ENCODE data around the gene TSKS. TPM values are rescaled to one million over a fixed set of nuclear protein-coding genes. Genes with fewer than 3 reads are reported as not detected.

Gene TSKS
- total RNA-seq, 4 donors from 2014 or later: 0.73 to 4.2 TPM; not detected in 2

DNA sequence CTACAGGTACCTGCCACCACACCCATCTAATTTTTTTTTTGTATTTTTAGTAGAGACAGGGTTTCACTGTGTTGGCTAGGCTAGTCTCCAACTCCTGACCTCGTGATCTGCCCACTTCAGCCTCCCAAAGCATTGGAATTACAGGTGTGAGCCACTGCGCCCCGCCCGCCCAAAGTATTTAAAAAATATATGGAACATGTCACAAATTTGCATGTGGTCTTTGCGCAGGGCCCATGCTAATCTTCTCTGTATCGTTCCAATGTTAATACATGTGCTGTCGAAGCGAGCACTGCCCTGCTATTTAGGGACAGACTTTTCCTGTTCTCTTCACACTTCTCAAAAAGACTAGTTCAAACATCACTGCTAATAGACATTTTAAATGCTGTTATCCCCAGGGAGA, 1.2 kb upstream of the TSKS start:
- no peak for ATAC-seq
- H3K4me3 ChIP-seq: no peak overlapping the region
- H3K9me3 ChIP-seq: no peaks in the 10 kb centered on the region
- no peak for TF ChIP-seq POLR2A (IDR thresholded peaks at IDR 0.05)
- TF ChIP-seq, protein P1, sequence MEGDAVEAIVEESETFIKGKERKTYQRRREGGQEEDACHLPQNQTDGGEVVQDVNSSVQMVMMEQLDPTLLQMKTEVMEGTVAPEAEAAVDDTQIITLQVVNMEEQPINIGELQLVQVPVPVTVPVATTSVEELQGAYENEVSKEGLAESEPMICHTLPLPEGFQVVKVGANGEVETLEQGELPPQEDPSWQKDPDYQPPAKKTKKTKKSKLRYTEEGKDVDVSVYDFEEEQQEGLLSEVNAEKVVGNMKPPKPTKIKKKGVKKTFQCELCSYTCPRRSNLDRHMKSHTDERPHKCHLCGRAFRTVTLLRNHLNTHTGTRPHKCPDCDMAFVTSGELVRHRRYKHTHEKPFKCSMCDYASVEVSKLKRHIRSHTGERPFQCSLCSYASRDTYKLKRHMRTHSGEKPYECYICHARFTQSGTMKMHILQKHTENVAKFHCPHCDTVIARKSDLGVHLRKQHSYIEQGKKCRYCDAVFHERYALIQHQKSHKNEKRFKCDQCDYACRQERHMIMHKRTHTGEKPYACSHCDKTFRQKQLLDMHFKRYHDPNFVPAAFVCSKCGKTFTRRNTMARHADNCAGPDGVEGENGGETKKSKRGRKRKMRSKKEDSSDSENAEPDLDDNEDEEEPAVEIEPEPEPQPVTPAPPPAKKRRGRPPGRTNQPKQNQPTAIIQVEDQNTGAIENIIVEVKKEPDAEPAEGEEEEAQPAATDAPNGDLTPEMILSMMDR (IDR thresholded peaks at IDR 0.05): no peak
- TF ChIP-seq EP300 (IDR thresholded peaks at IDR 0.05): no peak
- TF ChIP-seq POLR2AphosphoS5 (IDR thresholded peaks at IDR 0.05): no peak
- peaks cover 3 to 35% (median 20%) of the 10 kb centered on the region in 3 donors for H3K4me1 ChIP-seq
- H3K36me3 ChIP-seq: no peaks in the 10 kb centered on the region
- peak overlapping the region in 3 of 4 donors; percentile 51 to 88 (median 87) for H3K27ac ChIP-seq
- H3K27me3 ChIP-seq: no peaks in the 10 kb centered on the region
- WGBS, 2 donors (ENCODE audit: low coverage in 1 of 2): 93% methylated on average over 8 of the region's 8 CpGs; no CpG with 5 or more reads in 1 of the 2 donors

DNA sequence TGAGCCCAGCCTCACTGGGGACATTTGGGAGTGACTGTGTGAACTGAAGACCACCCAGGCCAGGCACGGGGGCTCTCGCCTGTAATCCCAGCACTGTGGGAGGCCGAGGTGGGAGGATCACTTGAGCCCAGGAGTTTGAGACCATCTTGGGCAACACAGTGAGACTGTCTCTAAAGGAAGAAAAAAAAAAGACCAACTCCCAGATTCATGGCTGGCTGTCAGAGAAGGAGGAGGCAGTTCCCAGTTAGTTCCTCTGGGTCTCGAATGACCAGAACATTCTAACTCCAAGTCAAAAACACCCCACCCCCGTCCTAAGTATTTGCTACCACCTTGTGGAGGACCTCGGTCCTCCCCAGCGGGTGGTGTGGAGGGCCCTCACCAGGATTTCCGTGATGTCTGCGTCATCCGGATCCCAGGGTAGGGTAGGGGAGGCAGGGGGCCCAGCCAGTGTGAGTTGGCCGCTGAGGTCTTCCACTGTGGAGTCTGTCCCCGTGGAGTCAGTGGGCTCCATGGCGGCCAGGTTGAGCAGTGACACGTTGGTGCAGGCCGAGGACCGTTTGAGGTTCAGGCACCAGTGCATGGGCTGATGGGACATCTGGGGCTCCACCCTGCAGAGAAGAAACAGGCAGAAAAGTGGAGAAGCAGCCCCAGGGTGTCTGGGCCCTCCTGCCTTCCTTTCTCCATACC, 1.3 kb downstream of the TSKS start:
- TF ChIP-seq, protein P1 (IDR thresholded peaks at IDR 0.05): no peak
- TF ChIP-seq POLR2A (IDR thresholded peaks at IDR 0.05): no peak
- TF ChIP-seq EP300 (IDR thresholded peaks at IDR 0.05): no peak
- TF ChIP-seq POLR2AphosphoS5 (IDR thresholded peaks at IDR 0.05): no peak
- H3K9me3 ChIP-seq: no peaks in the 10 kb centered on the region
- peak overlapping the region in 2 of 4 donors; percentile 35 to 60 for H3K27ac ChIP-seq
- no peak overlapping the region for H3K4me3 ChIP-seq
- peaks cover 6% of the 10 kb centered on the region for H3K27me3 ChIP-seq
- no peaks in the 10 kb centered on the region for H3K36me3 ChIP-seq
- H3K4me1 ChIP-seq: peaks cover 0 to 14% (median 3%) of the 10 kb centered on the region in 3 donors
- WGBS, 2 donors (ENCODE audit: low coverage in 1 of 2): 67% methylated on average over 1 of the region's 16 CpGs; no CpG with 5 or more reads in 1 of the 2 donors
- ATAC-seq: no peak

DNA sequence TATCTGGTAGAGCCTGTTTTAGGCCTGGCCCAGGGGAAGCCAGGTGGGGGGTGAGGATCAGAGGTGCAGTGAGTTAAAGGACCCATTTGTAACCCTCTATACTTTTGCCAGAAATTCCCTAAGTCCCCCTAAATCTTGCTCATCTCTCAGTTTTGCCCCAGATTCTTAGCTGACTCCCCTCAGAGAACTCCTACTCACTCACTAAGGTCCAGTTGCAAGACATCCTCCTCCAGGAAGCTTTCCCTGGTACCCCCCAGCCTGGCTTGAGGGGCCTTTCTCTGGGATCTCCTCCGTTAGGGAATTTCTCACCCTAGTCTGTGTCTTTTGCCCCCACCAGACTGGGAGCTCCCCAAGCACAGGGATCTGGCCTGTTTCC, 1.9 kb downstream of the TSKS start:
- Histone ChIP-seq H3K27ac (peak overlapping the region in 2 of 4 donors; percentile 35 to 60), H3K9me3 (peaks cover 0 to under 1% (median 0%) of the 10 kb centered on the region in 3 donors), H3K27me3 (peaks cover 6% of the 10 kb centered on the region), H3K36me3 (no peaks in the 10 kb centered on the region), H3K4me1 (peaks cover 0 to 14% (median 3%) of the 10 kb centered on the region in 3 donors), H3K4me3 (no peak overlapping the region)
- 100% methylated on average over 1 of the region's 1 CpG; no CpG with 5 or more reads in 1 of the 2 donors for WGBS, 2 donors (ENCODE audit: low coverage in 1 of 2)
- no peak for ATAC-seq
- TF ChIP-seq POLR2AphosphoS5 (IDR thresholded peaks at IDR 0.05) (no peak), EP300 (IDR thresholded peaks at IDR 0.05) (no peak), POLR2A (IDR thresholded peaks at IDR 0.05) (no peak)
- TF ChIP-seq, protein P1 (IDR thresholded peaks at IDR 0.05): no peak

DNA sequence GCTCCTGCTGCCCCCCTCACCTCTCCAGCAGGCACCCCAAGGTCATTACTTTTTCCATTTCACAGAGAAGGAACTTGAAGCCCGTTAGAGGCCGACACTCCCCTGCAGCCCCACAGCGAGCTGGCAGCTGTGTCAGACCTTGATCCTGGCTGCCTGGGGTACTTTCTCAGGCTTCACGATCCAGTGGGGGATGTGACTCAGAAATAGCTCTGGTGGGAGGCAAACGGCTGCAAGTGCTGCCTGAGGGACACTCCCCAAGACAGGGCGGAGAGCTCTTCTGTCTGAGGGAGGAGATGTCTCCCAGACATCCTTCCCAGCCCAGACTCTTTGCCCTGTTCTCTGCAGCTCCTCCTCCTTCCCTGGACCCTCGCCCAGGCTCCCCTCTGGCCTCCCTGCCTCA, 4.8 kb downstream of the TSKS start:
- ATAC-seq: no peak
- TF ChIP-seq EP300 (IDR thresholded peaks at IDR 0.05): no peak
- TF ChIP-seq, protein P1 (IDR thresholded peaks at IDR 0.05): no peak
- TF ChIP-seq POLR2A (IDR thresholded peaks at IDR 0.05): no peak
- no peak for TF ChIP-seq POLR2AphosphoS5 (IDR thresholded peaks at IDR 0.05)
- Histone ChIP-seq H3K9me3 (peaks cover 0 to 12% (median 0%) of the 10 kb centered on the region in 3 donors), H3K4me3 (no peak overlapping the region), H3K36me3 (no peaks in the 10 kb centered on the region), H3K4me1 (peaks cover 0 to 4% (median 0%) of the 10 kb centered on the region in 3 donors), H3K27me3 (peaks cover 6% of the 10 kb centered on the region), H3K27ac (no peak overlapping the region)
- WGBS, 2 donors (ENCODE audit: low coverage in 1 of 2): 12 to 30% methylated on average over 4 to 7 of the region's 7 CpGs

DNA sequence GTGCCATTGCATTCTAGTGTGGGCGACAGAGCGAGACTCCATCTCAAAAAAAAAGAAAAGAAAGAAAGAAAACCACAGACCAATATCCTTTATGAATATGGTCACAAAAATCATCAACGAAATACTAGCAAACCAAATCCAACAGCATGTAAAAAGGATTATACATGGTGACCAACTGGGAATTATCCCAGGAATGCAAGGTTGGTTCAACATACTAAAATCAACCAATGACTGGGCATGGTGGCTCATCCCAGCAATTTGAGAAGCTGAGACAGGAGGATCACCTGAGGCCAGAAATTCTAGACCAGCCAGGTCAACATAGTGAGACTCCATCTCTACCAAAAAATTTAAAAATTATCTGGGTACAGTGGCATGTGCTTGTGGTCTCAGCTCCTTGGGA, 7.2 kb downstream of the TSKS start:
- Histone ChIP-seq H3K4me3 (no peak overlapping the region), H3K4me1 (no peaks in the 10 kb centered on the region), H3K27me3 (peaks cover 6% of the 10 kb centered on the region), H3K36me3 (no peaks in the 10 kb centered on the region), H3K27ac (no peak overlapping the region), H3K9me3 (peaks cover 0 to 12% (median 0%) of the 10 kb centered on the region in 3 donors)
- TF ChIP-seq, protein P1 (IDR thresholded peaks at IDR 0.05): no peak
- no peak for TF ChIP-seq POLR2AphosphoS5 (IDR thresholded peaks at IDR 0.05)
- ATAC-seq: no peak
- WGBS, 2 donors (ENCODE audit: low coverage in 1 of 2): 86 to 94% methylated on average over 1 to 3 of the region's 3 CpGs
